HEK293 (cell line): ENCODE measurements around the gene SIAE.

Experiments used
- CTCF ChIA-PET: fragments of 350-600 bp; formaldehyde crosslinking; extraction: SDS; loops from one replicate; lab custom pipeline; 2021; ENCODE audit warnings: antibody characterized with exemption; lab: Yijun Ruan, JAX
- POLR2A ChIA-PET: fragments of 300-600 bp; formaldehyde crosslinking; extraction: SDS; loops from one replicate; lab custom pipeline; 2020; ENCODE audit warnings: antibody characterized with exemption, inconsistent platforms; lab: Yijun Ruan, JAX
- H3K27ac ChIP-seq: fragments of 200-500 bp; sonication (Bioruptor generic); 2 replicates; pipeline ENCODE4 v1.5.1; 2014; ENCODE audit warnings: low read depth, low read length, control low read depth, inconsistent platforms; ENCODE audit errors: extremely low read depth
- H3K36me3 ChIP-seq, 2 experiments: fragments of 200-500 bp in 1 of 2; sonication (Bioruptor generic) in 1 of 2; 1 replicate in 1 of 2; 2 replicates in 1 of 2; pipeline ENCODE4 v1.5.1; 2014 to 2017; ENCODE audit warnings: inconsistent platforms in 2 of 2, low read length in 2 of 2; ENCODE audit not compliant: control insufficient read depth in 2 of 2, insufficient read depth in 1 of 2
- H3K4me1 ChIP-seq: fragments of 200-500 bp; sonication (Bioruptor generic); 2 replicates; pipeline ENCODE4 v1.5.1; 2014; ENCODE audit warnings: mild to moderate bottlenecking, low read length, inconsistent platforms; ENCODE audit not compliant: control insufficient read depth, insufficient read depth
- H3K4me3 ChIP-seq: 2 replicates; pipeline ENCODE4 v1.5.1; 2011; ENCODE audit warnings: low read depth, mild to moderate bottlenecking, control low read depth, low read length, moderate library complexity
- H3K9me3 ChIP-seq: fragments of 200-500 bp; sonication (Bioruptor generic); 2 replicates; pipeline ENCODE4 v1.5.1; 2014; ENCODE audit warnings: low read depth, low read length, inconsistent platforms; ENCODE audit not compliant: control insufficient read depth, insufficient read depth
- GLI2 ChIP-seq: fragments of 450-650 bp; formaldehyde crosslinking; IDR thresholded peaks from 2 replicates; pipeline ENCODE4; 2017; ENCODE audit warnings: missing biosample characterization, missing genetic modification characterization, low read depth, borderline replicate concordance
- REPIN1 ChIP-seq: fragments of 450-650 bp; formaldehyde crosslinking; IDR thresholded peaks from 2 replicates; pipeline ENCODE4 v1.5.1; 2017; ENCODE audit warnings: missing biosample characterization, missing genetic modification characterization, low read depth
- SETDB1 ChIP-seq: IDR thresholded peaks from one replicate; pipeline ENCODE4 v1.6.1; 2017; ENCODE audit warnings: mild to moderate bottlenecking, low read length, moderate library complexity, mixed read lengths; ENCODE audit not compliant: insufficient read length
- ZEB2 ChIP-seq: fragments of 450-650 bp; formaldehyde crosslinking; IDR thresholded peaks from 2 replicates; pipeline ENCODE4 v1.5.1; 2016; ENCODE audit warnings: missing biosample characterization, missing genetic modification characterization
- ZFP3 ChIP-seq: fragments of 450-650 bp; formaldehyde crosslinking; IDR thresholded peaks from 2 replicates; pipeline ENCODE4 v1.5.1; 2016; ENCODE audit warnings: low read depth, missing biosample characterization, missing genetic modification characterization
- ZNF155 ChIP-seq: fragments of 450-650 bp; formaldehyde crosslinking; IDR thresholded peaks from 2 replicates; pipeline ENCODE4 v1.5.1; 2016; ENCODE audit warnings: missing biosample characterization, missing genetic modification characterization
- ZNF23 ChIP-seq: fragments of 450-650 bp; formaldehyde crosslinking; IDR thresholded peaks from 2 replicates; pipeline ENCODE4 v1.5.1; 2016; ENCODE audit warnings: missing biosample characterization, missing genetic modification characterization, borderline replicate concordance
- ZNF473 ChIP-seq: fragments of 450-650 bp; formaldehyde crosslinking; IDR thresholded peaks from 2 replicates; pipeline ENCODE4 v1.5.1; 2017; ENCODE audit warnings: missing biosample characterization, missing genetic modification characterization
- ZNF544 ChIP-seq: fragments of 450-650 bp; formaldehyde crosslinking; IDR thresholded peaks from 2 replicates; pipeline ENCODE4 v1.5.0; 2017; ENCODE audit warnings: missing biosample characterization, missing genetic modification characterization
- ZNF555 ChIP-seq: fragments of 450-650 bp; formaldehyde crosslinking; conservative IDR thresholded peaks from 2 replicates; pipeline ENCODE4 v1.5.1; 2017; ENCODE audit warnings: missing biosample characterization, mild to moderate bottlenecking, missing genetic modification characterization, inconsistent platforms
- ZNF561 ChIP-seq: fragments of 450-650 bp; IDR thresholded peaks from 2 replicates; pipeline ENCODE4 v1.5.1; 2018; ENCODE audit warnings: missing biosample characterization, missing genetic modification characterization, borderline replicate concordance
- ZNF785 ChIP-seq: fragments of 450-650 bp; formaldehyde crosslinking; IDR thresholded peaks from 2 replicates; pipeline ENCODE4 v1.5.1; 2016; ENCODE audit warnings: missing biosample characterization, missing genetic modification characterization
- ZNF837 ChIP-seq: fragments of 450-650 bp; formaldehyde crosslinking; IDR thresholded peaks from 2 replicates; pipeline ENCODE4 v1.5.1; 2016; ENCODE audit warnings: missing biosample characterization, missing genetic modification characterization
- TF ChIP-seq, protein P1 (sequence below): fragments of 450-650 bp; formaldehyde crosslinking; conservative IDR thresholded peaks from 2 replicates; pipeline ENCODE4 v1.5.1; 2016; ENCODE audit warnings: low read depth, missing biosample characterization, missing genetic modification characterization
- TF ChIP-seq, protein P2 (sequence below): fragments of 450-650 bp; formaldehyde crosslinking; IDR thresholded peaks from 2 replicates; pipeline ENCODE4 v1.5.1; 2017; ENCODE audit warnings: missing biosample characterization, missing genetic modification characterization
- TF ChIP-seq, protein P3 (sequence below): fragments of 450-650 bp; formaldehyde crosslinking; IDR thresholded peaks from 2 replicates; pipeline ENCODE4 v1.5.1; 2016; ENCODE audit warnings: missing biosample characterization, missing genetic modification characterization
- TF ChIP-seq, protein P4 (sequence below): fragments of 450-650 bp; formaldehyde crosslinking; IDR thresholded peaks from 2 replicates; pipeline ENCODE4 v1.5.1; 2016; ENCODE audit warnings: missing biosample characterization, missing genetic modification characterization
- TF ChIP-seq, protein P5 (sequence below): fragments of 450-650 bp; formaldehyde crosslinking; IDR thresholded peaks from 2 replicates; pipeline ENCODE4 v1.5.1; 2016; ENCODE audit warnings: missing biosample characterization, missing genetic modification characterization
- TF ChIP-seq, protein P6 (sequence below): fragments of 450-650 bp; formaldehyde crosslinking; IDR thresholded peaks from 2 replicates; pipeline ENCODE4 v1.5.1; 2017; ENCODE audit warnings: missing biosample characterization, missing genetic modification characterization

SIAE gene

DNA sequence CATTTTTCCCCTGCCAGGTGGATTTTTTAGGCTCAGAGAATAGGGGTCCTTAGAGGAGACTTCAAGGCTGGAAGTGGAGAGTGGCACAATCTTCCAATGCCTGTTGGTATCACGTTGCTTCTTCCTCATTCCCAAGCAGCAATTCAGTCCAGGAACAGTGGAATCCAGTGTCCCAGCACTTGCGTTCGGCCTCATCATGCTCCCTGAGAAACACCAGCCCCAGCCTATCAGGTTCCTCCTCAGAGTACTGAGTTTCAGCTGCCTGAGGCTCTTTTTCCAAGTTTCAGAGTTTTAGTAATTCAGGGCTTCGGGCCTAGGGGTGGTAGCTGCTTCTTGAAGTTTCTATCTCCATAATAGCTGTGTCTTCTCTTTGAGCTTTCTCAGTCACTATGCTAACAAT, 34.3 kb upstream of the SIAE start:
- CTCF ChIA-PET, result no interaction called here
- no peaks in the 10 kb centered on the region for H3K36me3 ChIP-seq
- H3K27ac ChIP-seq, result no peak overlapping the region
- no peak for TF ChIP-seq ZNF473
- TF ChIP-seq, protein P1, sequence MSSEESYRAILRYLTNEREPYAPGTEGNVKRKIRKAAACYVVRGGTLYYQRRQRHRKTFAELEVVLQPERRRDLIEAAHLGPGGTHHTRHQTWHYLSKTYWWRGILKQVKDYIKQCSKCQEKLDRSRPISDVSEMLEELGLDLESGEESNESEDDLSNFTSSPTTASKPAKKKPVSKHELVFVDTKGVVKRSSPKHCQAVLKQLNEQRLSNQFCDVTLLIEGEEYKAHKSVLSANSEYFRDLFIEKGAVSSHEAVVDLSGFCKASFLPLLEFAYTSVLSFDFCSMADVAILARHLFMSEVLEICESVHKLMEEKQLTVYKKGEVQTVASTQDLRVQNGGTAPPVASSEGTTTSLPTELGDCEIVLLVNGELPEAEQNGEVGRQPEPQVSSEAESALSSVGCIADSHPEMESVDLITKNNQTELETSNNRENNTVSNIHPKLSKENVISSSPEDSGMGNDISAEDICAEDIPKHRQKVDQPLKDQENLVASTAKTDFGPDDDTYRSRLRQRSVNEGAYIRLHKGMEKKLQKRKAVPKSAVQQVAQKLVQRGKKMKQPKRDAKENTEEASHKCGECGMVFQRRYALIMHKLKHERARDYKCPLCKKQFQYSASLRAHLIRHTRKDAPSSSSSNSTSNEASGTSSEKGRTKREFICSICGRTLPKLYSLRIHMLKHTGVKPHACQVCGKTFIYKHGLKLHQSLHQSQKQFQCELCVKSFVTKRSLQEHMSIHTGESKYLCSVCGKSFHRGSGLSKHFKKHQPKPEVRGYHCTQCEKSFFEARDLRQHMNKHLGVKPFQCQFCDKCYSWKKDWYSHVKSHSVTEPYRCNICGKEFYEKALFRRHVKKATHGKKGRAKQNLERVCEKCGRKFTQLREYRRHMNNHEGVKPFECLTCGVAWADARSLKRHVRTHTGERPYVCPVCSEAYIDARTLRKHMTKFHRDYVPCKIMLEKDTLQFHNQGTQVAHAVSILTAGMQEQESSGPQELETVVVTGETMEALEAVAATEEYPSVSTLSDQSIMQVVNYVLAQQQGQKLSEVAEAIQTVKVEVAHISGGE (tag by site-specific recombination), result 0 out of 2 replicates have a peak, but pooled peaks have one; percentile 24
- TF ChIP-seq, all 188 proteins: peak for 1
- Histone ChIP-seq H3K9me3 (no peaks in the 10 kb centered on the region), H3K4me3 (no peak overlapping the region), H3K4me1 (no peaks in the 10 kb centered on the region)
- POLR2A ChIA-PET, result no interaction called here

DNA sequence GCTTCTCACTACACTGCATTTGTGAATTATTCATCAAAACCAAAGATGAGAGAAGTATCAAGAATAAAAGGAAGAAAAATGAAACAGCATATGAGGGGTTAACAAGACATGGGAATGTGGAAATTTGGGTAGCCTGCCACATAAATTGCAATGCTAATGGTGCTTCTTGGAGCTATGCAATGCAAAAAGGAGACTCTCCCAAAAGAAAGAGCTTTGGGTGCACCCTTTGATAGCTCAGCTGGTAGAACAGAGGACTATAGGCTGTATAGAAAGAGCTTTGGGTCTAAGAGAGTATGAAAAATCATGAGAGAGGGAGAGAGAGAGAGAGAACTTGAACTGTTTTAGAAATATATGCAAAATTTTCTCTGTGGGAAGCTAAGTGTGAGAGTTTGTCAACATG, 26.5 kb upstream of the SIAE start:
- ChIA-PET POLR2A (no interaction called here), CTCF (interaction anchor here (0.6 to 1.0 kb wide), 4 partner anchors 58 to 66 kb away, joined by 3 to 5 read pairs (median 4); no protein-coding TSS in a partner anchor)
- Histone ChIP-seq H3K4me3 (no peak overlapping the region), H3K36me3 (peaks cover 0 to 3% of the 10 kb centered on the region in 2 experiments; a peak in 1 of 3 replicates), H3K4me1 (no peaks in the 10 kb centered on the region), H3K9me3 (no peaks in the 10 kb centered on the region), H3K27ac (no peak overlapping the region)
- TF ChIP-seq, protein P2, sequence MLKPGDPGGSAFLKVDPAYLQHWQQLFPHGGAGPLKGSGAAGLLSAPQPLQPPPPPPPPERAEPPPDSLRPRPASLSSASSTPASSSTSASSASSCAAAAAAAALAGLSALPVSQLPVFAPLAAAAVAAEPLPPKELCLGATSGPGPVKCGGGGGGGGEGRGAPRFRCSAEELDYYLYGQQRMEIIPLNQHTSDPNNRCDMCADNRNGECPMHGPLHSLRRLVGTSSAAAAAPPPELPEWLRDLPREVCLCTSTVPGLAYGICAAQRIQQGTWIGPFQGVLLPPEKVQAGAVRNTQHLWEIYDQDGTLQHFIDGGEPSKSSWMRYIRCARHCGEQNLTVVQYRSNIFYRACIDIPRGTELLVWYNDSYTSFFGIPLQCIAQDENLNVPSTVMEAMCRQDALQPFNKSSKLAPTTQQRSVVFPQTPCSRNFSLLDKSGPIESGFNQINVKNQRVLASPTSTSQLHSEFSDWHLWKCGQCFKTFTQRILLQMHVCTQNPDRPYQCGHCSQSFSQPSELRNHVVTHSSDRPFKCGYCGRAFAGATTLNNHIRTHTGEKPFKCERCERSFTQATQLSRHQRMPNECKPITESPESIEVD (tag by site-specific recombination), result no peak
- TF ChIP-seq REPIN1 (tag by site-specific recombination) (no peak), ZEB2 (no peak), ZNF561 (tag by site-specific recombination) (no peak), SETDB1 (no peak), GLI2 (tag by site-specific recombination) (no peak), ZNF785 (tag by site-specific recombination) (no peak)
- TF ChIP-seq, protein P3, sequence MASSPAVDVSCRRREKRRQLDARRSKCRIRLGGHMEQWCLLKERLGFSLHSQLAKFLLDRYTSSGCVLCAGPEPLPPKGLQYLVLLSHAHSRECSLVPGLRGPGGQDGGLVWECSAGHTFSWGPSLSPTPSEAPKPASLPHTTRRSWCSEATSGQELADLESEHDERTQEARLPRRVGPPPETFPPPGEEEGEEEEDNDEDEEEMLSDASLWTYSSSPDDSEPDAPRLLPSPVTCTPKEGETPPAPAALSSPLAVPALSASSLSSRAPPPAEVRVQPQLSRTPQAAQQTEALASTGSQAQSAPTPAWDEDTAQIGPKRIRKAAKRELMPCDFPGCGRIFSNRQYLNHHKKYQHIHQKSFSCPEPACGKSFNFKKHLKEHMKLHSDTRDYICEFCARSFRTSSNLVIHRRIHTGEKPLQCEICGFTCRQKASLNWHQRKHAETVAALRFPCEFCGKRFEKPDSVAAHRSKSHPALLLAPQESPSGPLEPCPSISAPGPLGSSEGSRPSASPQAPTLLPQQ (tag by site-specific recombination), result no peak

DNA sequence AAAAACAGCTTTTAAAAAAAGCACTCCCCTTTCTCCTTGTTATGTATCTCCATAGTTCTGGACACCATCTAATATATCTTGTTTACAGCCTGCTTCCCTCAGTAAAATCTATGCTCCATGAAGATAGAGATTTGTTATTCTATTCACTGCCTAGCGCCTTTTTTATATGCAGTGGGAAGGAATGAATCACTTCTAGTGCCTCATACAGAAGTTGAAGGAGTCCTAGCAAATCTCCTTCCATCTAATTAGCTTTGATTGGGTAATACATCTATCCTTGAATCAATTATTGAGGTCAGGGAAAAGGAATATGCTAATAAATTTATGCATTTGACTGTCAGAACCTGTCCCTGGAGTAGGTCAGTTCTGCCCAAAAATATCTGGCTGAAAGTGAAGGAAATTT, 26.0 kb upstream of the SIAE start:
- no peaks in the 10 kb centered on the region for H3K4me1 ChIP-seq
- TF ChIP-seq ZNF544 (tag by site-specific recombination), result no peak
- TF ChIP-seq ZNF837 (tag by site-specific recombination), result no peak
- TF ChIP-seq, protein P4, sequence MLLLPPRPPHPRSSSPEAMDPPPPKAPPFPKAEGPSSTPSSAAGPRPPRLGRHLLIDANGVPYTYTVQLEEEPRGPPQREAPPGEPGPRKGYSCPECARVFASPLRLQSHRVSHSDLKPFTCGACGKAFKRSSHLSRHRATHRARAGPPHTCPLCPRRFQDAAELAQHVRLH (tag by site-specific recombination), result no peak
- TF ChIP-seq ZNF155 (tag by site-specific recombination), result no peak
- TF ChIP-seq, protein P5, sequence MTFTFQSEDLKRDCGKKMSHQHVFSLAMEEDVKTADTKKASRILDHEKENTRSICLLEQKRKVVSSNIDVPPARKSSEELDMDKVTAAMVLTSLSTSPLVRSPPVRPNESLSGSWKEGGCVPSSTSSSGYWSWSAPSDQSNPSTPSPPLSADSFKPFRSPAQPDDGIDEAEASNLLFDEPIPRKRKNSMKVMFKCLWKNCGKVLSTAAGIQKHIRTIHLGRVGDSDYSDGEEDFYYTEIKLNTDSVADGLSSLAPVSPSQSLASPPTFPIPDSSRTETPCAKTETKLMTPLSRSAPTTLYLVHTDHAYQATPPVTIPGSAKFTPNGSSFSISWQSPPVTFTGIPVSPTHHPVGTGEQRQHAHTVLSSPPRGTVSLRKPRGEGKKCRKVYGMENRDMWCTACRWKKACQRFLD (tag by site-specific recombination), result no peak
- TF ChIP-seq ZNF555 (tag by site-specific recombination), result no peak
- no peak for TF ChIP-seq ZFP3 (tag by site-specific recombination)
- TF ChIP-seq, protein P6, sequence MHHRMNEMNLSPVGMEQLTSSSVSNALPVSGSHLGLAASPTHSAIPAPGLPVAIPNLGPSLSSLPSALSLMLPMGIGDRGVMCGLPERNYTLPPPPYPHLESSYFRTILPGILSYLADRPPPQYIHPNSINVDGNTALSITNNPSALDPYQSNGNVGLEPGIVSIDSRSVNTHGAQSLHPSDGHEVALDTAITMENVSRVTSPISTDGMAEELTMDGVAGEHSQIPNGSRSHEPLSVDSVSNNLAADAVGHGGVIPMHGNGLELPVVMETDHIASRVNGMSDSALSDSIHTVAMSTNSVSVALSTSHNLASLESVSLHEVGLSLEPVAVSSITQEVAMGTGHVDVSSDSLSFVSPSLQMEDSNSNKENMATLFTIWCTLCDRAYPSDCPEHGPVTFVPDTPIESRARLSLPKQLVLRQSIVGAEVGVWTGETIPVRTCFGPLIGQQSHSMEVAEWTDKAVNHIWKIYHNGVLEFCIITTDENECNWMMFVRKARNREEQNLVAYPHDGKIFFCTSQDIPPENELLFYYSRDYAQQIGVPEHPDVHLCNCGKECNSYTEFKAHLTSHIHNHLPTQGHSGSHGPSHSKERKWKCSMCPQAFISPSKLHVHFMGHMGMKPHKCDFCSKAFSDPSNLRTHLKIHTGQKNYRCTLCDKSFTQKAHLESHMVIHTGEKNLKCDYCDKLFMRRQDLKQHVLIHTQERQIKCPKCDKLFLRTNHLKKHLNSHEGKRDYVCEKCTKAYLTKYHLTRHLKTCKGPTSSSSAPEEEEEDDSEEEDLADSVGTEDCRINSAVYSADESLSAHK, result no peak
- TF ChIP-seq ZNF23 (tag by site-specific recombination), result no peak
- ChIA-PET CTCF (interaction anchor here (0.6 to 1.0 kb wide), 4 partner anchors 59 to 67 kb away, joined by 3 to 5 read pairs (median 4); no protein-coding TSS in a partner anchor), POLR2A (interaction anchor here (0.7 kb wide), 1 partner anchor 49 kb away, joined by 3 read pairs; no protein-coding TSS in a partner anchor)
- H3K27ac ChIP-seq, result no peak overlapping the region
- H3K4me3 ChIP-seq, result no peak overlapping the region
- H3K9me3 ChIP-seq, result no peaks in the 10 kb centered on the region
- H3K36me3 ChIP-seq, result peaks cover 0 to 3% of the 10 kb centered on the region in 2 experiments; a peak in 1 of 3 replicates
